Umbilical cord (tissue), 2 donors: ENCODE measurements around the gene HLA-F. TPM values are rescaled to one million over a fixed set of nuclear protein-coding genes. Genes with fewer than 3 reads are reported as not detected.

ENCODE experiments used
- DNase-seq: peaks from one replicate; pipeline ENCODE4 v3.0.0-alpha.2; 2015; ENCODE audit warnings: low spot score
- total RNA-seq: library from RNA; depleted of rRNA; stranded (reverse); fragments of >200 nt; gene quantifications from one replicate; pipeline ENCODE4 v1.2.3, GENCODE V29; 2014; ENCODE audit warnings: low replicate concordance; ENCODE audit not compliant: insufficient read depth

HLA-F gene
- total RNA-seq, 1 donor from 2014 or later, result 34.2 TPM

DNA sequence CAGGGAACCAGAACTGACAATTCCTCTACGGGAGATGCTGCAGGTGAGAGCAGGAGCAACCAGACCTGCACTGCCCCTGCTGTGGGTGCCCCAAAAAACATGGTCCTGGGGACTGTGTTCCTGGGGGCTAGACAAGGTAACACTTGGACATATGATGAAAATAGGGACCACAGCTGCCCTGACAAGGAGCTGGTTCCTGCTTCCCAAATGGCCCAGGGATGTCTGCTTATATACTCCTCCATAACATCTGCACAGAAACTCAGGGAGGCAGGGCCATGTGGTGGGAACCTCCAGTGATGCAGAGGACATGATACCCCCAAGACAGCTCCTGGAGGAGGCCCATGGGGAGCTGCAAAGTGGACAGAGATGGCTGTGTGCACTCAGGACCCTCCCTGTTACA is 19.8 kb downstream of the HLA-F start:
- DNase-seq, result no peak

DNA sequence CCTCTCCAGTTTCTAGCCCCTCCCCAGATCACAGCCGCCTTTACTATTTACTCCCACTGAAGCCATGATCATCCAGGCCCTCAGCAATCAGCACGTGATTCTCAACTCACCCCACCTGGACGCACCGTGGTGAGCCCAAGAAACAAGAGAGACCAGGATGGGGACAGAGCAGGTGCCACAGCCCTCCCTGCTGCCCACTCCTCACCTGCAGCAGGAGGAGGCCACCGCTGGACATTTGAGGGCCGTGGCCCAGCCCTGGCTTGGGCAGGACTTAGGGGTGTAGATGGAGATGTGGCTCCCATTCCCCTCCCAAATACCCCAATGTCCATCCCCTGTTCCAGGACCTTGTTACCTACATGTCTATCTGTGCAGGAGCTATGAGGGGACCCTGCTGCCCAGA is 20.3 kb downstream of the HLA-F start:
- no peak for DNase-seq

DNA sequence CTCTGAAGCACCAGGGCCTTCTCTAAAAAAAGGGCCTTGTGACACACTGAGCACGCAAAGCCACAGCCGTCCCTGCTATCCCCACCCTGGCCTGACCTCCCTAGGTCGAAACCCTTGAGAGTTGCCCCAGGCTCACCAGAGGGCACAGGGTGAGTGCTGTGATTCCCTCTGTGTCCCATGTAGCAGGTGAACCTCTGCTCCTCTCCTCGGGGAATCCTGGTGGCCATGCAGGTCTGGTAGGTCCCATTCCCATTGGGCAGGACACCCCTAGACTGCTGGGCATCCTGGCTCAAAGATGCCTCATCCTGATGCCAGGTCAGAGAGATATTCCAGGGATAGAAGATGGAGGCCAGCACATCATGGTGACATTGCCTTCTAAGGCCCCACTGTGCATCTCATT is 20.9 kb downstream of the HLA-F start:
- no peak for DNase-seq

DNA sequence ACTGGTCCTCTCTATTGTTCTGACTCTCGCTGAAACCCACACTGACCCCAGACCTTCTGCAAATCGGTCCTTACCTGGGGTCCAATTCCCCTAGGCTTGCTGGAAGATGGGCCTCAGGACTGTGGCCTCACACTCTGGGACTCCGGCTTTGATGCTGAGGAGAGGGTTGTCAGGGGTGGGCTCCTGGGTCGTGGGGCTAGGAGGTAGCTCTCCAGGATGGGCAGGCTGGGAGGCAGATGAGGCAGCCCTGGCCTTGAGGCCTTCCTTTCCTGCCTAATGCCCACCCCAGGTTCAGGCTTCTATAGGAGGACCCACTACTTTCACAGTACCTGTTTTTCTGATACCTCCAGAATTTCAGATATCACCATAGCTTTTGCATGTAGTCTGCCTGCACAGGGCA is 21.4 kb downstream of the HLA-F start:
- DNase-seq, result no peak

DNA sequence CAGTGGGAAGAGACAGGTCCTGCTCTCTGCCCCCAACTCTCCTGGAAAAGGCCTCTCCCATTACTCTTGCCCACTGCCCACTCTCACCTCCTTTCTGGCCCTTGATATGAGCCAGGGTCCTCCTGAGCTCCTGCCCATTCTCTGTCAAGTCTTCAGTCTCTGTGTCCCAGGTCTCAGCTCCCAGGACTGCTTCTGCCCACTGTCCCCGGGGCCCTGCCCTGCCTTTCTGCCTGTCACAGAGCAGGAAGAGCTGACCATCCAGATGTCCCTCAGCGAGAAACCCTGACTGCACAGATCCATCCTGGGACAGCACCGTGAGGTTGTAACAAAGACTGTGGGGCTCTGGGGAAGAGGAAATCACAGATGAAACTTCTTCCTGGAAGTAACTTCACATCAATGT is 22.2 kb downstream of the HLA-F start:
- DNase-seq, result no peak

DNA sequence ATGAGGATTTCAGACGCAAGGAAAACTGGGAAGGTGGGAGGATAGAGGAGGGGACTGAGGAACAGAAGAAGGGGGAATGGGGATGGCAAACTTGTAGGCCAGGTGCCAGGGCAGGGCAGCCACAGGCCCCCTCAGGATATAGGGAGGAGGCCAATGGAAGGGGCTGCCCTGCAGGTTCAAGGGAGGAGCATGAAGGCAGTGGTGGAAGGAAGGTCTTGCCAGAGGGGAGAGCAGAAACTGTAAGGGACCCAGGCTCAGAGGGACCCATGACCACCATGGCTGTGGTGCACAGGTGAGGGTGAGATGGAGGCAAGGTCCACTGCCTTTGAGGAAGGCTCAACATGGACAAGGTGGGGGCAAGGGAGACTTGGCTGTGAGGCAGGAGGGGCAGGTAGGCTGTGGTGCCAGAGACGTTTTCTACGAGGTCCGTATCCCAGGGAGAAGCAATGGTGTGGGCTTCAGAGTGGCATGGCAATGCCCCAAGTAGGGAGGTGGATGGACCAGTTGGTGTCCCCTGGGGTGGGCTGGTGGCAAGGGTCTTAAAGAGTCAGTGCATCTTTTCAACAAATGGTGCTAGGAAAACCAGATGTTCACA is 22.7 kb downstream of the HLA-F start:
- DNase-seq, result no peak

DNA sequence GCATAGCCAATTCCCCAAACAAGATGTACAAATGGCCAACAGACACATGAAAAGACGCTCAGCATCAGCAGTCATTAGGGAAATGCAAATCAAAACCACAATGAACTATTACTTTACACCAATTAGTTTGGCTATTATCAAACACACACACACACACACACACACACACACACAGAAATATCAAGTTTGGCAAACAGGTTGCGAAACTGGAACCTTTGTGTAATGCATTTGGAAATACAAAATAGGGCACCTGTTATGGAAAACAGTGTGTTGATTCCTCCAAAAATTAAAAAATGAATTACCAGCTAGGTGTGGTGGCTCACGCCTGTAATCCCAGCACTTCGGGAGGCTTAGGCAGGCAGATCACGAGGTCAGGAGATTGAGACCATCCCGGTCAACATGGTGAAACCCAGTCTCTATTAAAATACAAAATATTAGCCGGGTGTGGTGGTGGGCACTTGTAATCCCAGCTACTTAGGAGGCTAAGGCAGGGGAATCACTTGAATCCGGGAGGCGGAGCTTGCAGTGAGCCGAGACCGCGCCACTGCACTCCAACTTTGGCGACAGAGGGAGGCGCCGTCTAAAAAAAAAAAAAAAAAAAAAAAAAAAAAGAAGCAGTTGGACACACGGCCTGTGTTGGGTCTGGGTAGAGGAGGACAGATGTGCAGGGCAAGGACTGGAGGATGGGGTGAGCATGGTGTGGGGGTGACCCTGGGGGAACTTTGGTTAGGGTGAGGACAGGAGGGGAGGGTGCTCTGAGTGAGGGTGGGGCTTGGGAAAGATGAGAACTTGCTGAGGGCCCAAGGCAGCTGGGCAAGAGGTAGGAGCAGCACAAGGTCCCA is 23.8 kb downstream of the HLA-F start:
- no peak for DNase-seq

DNA sequence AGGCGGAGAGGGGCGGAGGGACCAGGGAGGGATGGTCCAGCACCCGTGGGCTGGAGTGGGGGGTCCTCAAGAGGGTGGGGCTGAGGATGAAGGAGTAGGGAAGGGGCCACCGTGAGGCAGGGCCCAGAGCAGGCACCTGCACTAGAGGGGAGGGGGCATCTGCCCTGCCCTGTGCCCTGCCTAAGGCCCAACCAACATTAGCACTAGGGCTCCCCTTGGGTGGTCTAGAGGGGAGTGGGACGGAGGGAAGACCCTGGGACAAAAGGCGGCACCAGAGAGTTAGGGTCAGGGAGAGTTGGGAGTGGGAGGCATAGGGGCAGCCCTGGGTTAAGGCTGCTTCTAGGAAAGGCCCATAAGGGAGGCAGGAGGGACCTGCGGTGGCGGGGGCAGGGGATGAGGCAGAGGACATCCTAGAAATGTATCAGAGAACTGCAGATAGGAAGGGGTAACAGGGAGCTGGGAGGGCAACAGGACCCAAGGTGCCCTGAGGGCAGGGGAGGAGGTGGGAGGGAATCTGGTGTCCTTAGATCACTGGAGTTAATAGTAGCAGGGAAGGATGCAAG is 24.5 kb downstream of the HLA-F start:
- DNase-seq, result no peak

DNA sequence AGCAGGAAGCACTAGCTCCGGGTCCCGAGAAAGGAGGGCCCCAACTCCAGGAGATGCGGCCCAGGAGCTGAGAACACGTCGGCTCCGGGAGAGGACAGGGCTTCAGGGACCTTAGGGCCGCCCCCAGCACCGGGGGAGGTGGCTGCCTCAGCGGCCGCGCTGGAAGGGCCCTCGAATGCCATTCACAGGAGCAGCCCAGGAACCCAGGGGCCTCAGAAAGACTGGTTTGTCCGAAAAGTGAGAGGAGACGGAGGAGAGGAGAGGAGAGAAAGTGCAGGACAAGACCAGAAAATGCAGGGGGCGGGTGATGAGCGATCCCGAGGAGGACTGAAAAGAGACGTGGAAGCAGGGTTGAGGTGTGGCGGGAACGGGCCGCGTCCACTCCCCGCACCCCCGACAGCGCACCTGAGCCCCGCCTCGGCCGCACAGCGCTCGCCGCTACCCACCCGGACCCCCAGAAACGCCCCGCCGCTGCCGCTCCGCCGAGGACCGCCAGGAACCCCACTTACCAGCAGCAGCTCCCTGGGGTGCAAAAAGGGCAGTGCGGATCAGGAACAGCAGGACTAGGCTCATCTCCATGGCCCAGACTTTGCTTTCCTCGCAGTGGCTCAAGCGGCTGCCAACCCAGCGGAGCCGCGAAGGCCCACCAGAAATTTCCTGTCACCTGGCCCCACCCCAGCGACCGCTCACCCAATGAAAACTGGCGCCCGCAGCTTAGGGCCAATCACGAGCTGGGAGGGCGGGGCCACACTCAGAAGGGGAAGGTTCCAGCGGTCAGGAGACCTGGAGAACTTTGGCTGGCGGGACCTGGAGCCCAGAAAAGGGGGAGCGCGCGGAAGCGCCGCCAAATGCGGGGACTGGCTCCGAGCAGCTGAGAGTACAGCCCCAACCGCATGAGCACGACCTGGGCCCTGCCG is 25.4 kb downstream of the HLA-F start:
- peak; percentile 88 for DNase-seq

DNA sequence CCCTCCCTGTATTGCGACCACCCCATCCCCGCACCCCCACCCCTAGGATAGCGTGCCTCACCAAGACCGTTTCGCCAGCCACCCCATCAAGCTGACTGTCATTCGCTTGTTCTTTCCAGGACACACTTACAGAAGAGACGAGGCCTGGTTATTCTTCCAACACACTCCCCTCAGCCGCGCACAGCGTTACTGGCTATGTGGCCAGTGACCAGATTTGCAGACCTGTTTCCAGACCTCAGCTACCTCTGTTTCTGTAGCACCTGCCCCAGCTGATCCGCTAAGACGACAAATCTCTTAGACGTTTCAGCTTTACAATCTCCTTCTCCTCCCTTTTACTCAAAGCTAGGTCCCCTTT is 26.1 kb downstream of the HLA-F start:
- DNase-seq, result no peak

DNA sequence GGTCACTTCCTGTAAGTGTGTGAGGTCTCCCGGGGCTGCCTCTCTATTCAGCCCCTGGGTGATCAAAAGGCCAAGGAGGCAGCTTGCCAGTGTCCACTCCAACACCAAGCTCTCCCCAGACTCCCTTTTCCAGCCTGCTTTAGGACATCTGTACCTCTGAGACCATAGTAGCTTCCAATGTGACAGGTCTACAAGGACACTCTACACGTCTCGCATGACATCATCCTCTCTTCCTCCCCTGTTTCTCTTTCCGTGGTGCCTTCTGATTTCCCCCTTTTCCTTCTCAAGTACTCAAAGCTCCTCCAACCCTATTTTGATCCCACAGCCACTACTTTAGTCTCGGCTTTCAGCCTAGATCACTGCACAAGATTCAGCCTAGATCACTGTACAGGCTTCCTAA is 26.4 kb downstream of the HLA-F start:
- DNase-seq, result no peak

DNA sequence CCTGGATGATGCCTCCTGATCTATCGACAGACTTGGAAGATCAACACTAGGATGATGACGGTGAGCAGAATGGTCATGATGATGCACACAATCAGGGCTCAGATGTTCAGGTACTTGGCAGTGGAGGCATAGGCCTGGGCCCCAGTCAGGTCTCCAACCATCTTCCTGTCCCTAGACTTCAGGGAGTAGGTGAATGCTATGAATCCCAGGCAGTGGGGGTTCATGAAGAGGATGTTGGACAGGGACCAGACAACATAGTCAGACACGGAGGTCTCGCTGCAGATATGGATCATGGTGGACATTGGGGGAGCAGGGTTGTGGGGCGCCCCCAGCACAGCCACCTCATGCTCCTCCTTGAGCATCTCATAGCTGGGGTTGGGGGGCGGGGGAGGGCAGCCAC is 27.5 kb downstream of the HLA-F start:
- no peak for DNase-seq

DNA sequence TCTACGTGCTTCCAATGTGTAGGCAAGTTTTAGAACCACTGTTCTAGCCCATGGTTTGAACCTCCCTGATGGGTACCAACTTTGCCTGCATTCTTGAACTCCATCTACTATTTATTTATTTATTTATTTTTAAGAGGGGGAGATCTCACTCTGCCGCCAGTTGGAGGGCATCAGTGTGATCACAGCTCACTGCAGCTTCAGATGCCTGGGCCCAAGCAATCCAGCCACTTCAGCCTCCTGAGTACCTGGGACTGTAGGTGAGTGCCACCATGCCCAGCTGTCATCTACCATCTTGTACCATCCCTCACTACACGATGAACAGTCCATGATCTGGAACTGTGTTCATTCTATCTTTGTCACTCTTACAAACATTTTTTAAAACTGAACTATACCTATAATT is 28.2 kb downstream of the HLA-F start:
- no peak for DNase-seq

DNA sequence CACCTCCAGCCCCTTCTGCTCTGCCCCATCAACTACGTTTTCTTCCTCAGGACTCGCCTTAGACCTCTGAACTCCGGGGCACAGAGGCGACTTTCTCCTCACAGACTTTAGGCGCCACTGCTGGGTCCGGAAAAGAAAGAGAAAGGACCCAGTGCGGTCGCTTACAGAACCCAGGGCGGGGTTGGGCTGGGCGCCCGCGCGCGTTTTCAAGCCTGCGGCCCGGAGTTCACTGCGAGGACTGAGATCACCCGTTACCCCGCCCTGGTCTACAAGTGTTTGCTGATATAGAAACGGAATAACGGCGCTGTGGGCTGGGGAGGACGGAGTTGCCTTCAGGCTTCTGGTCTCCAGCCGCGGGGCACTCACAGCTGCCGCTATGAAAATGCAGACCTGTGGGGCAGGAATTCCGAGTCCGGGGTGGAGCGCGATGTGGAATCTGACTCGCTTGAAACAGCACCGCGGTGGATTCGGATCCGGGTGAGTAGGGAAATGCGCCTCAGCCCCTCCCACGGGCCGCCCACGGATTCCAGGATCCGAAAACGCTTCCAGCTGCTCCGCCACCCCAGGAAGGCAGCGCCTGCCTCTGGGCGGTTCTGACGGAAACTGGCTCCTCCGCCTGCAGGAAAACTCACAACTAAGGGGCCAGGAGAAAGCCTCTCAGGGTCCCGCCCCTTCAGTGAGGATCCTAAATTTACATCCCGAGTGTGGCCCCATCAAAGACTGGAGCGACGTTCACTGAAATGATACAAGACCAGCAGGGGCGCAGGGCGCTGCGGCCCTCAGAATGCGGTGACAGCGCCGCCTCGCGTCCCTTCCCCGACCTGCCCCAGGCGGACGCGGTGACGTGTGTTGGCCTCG is 29.4 kb downstream of the HLA-F start:
- peak; percentile 88 for DNase-seq

DNA sequence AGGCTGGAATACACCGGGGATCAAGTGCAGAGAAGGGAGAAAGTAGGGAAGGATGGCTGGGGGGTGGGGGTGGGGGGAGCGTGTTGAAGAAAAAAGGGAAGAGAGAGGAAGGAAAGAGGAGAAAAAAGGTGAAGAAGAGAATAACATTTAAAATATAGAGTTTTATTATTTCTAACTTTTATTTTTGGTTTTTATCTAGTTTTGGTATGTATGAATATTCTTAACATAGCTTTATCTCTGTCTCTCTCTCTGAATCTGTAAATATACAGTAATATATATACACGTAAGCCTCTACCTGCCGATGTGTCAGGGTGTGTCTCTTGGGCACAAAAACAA is 30.0 kb downstream of the HLA-F start:
- DNase-seq, result no peak

DNA sequence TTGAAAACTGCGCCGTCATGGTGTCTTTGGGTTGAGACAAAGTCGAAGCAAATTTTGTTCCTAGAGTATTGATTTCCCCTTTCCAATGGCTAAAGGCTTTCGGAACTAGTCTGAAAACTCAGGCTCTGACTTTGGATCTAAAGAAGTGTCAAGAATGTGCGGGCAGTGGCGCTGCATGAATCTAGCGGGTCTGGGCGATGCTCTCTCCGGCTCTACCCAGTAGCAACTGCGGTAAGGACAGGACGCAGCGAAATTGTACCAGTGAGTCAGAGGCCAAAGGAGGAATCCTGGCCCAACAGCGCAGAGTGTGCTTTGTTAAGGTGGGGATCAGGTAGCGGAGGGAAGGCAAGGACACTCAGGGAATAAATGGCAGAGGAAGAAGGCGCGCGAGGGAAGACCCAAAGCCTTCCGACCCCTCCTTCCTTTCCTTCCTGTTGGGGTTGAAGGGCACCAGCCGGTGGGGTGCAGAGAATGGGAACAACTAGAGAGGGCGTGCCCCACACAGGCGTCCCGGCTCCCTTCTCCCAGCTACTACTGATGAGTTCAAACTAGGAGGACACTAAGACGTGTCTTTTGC is 32.1 kb downstream of the HLA-F start:
- DNase-seq, result no peak

DNA sequence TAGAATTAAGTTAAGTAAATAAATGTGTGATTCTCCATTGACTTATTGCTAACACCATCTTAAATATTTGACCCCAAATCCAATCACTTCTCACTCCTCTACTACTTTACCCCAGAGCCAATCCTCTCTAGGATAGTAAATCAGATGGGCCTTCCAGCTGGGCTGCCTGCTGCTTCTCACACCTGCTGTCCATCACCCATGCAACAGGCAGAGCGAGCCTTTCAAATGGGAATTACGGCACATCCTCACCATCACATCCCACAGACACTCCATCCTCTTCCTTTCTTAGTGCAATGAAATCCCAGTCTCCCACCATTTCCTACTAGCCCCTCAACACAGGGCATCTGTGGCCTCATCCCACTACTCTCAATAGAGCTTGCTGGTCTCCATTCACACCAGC is 34.0 kb downstream of the HLA-F start:
- no peak for DNase-seq

DNA sequence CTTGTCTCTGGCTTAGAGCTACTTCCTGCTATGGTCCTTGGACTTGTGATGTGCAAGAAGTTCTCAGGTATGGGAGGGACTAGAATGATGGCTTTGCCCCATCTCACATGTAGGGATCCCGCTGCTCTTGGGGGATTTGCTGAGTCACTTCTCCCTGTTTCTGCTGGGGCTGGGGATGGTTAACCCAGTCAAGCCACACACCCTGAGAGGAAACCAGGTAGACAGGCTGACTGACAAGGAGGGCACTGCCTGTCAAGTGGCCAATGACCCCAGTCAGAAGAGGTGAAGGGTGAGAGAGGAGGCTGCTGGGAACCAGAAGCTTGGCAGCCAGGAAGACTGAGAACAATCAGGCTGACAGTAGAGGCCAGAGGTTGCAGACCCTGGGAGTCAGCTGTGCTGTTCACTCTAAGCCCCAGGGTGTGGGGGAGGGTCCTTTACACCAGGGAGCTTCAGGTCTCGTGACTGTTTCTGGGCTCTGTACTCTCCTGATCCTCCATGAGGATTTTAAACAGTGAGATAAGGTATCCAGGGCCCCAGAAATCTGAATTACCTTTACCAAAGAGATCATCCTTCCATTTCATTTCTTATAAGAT is 34.6 kb downstream of the HLA-F start:
- no peak for DNase-seq

DNA sequence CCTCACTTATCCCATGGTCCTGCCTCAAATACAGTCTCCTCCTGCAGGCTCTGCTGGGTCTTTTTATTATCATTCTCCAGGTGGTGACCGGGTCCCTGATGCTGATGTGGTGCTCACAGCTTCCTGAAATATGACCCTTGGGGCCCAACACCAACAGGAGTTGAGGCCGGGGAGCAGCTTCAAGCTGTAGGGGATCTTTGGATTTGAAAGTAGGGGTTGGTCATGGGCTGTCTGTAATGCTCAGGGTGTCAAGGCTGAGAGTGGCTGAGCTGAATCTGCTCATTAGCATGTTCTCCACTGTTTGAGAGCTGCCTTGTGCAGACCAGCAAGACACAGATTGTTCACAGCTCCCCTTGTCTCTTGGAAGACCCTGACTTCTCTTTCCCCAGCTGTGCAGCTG is 35.5 kb downstream of the HLA-F start:
- no peak for DNase-seq

DNA sequence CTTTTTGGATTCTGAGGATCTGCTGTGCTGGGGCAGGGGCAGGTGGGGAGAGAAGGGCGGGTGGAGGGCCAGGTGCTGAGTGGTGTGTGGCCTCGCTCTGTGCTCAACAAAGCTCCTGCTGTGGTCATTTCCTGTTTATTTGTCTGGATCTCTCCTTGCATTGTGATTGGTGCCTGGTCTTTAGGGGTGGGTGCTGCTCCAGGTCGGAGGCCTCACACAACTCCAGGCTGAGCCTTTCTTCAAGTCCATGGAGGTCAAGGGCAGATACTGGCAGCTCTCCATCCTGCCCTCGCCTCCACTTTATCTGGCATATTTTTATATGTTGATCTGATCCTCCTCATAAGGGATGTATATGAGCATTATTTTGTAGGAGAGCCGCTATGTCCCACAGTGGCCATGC is 36.2 kb downstream of the HLA-F start:
- no peak for DNase-seq

DNA sequence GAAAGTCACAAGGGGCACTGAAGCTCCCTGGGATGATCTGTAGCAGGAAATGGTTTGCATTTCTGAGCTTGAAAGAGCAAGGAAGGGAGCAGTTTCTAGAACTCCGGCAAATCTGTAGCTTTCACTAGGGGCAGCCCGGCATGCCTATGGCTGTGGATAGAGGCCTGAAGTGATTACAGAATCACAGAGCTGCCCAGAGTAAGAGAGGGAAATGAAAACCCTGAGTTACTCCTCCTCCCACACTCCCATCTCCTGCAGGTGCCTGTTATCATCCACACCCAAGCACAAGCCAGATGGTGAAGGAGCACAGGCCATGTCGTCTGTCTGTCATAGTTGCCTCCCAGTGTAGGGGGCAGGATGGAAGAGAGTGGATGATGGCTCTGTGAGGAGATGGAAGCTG is 37.1 kb downstream of the HLA-F start:
- no peak for DNase-seq
